LNCAP (cell line): ENCODE data around the gene FBLN2.

Source experiments
- CTCF ChIP-seq: fragments of 450-650 bp; IDR thresholded peaks from 2 replicates; pipeline ENCODE4 v1.5.1; 2017; ENCODE audit warnings: mild to moderate bottlenecking

The FBLN2 gene

GRCh38 chr3:13644341-13645117 is 95.6 kb downstream of the FBLN2 start:
- TF ChIP-seq CTCF, result no peak

DNA sequence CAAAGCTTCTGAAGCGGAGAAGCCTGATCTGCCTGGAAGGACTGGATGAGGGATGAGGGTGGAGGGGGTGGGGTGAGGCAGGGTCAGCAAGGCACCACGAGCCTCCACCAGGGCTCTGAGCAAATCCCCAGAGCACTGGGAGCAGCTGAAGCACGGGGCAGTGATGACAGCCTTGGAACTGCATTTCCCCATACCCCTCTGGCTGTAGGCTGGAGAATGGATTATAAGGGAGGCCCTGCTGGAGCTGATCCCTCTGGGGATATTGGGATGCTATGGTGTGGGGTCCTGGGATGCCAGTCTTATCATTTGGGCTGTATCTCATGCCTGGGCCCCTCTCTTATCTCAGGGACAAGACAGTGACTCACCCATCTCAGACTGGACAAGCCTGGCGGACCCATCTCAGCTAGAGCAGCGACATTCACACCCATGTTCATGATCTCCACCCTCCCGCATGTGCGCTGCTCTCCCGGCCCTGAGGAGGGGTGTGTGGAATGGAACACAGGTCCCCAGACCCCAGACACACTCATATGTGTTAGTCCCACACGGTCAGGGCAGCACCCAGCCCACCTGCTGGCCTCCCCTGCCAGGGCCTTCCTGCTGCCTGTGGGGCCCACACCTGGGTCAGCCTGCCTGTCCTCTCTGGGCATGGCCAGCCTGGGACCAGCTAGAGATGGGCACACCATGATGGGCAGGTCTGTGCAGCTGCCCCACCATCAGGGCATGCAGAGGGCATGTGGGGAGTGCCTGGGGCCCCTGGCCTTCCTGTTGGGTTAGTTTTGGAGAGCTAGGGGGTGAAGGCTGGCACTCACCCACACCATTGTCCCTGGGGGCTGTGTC is 97.1 kb downstream of the FBLN2 start:
- TF ChIP-seq CTCF, result no peak

GRCh38 chr3:13647298-13648059 is 98.6 kb downstream of the FBLN2 start:
- no peak for TF ChIP-seq CTCF

DNA sequence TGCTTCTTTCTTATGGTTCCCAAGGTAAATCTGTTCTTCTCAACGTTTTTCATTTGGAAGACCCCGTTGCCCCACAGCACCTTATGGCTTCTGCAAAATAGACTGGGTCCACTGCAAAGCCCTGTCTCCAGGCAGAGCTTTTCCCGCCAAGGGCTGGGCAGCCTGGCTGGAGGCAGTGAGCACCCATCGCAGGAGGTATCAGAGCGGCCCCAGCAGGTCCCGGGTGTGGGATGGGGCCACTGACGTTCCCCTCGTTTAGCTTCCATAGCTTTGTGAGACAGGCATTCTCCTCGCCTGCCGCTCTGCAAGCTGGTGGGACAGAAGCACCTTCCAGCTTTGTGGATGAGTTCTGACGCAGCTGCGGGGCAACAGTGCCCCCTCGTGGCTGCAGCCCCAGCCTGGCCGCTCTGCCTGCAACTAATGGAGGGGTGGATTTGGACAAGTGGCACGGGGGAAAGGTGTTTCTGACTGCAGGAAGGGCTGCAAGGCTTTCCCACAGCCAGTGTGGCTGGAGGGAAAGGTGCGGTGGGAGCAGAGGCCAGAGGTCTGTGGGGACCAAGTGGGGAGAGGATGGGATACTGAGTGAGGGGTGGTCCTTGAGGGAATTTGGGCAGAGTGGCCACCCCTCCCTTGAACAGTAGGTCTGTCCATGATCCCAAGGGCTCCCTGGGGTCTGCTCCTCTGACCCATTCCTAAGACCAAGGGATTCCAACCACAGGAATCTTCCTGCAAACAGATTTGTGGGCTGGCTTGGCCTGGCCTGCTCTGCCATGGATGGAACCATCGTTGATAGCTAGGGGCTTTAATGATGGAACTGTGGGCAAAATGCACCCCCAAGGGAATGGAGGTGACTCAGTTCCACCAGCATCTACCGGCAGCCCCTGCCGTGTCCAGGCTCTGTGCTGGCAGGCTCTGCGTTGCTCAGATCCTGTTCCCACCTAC is 99.4 kb downstream of the FBLN2 start:
- TF ChIP-seq CTCF, result peak; percentile 98

DNA sequence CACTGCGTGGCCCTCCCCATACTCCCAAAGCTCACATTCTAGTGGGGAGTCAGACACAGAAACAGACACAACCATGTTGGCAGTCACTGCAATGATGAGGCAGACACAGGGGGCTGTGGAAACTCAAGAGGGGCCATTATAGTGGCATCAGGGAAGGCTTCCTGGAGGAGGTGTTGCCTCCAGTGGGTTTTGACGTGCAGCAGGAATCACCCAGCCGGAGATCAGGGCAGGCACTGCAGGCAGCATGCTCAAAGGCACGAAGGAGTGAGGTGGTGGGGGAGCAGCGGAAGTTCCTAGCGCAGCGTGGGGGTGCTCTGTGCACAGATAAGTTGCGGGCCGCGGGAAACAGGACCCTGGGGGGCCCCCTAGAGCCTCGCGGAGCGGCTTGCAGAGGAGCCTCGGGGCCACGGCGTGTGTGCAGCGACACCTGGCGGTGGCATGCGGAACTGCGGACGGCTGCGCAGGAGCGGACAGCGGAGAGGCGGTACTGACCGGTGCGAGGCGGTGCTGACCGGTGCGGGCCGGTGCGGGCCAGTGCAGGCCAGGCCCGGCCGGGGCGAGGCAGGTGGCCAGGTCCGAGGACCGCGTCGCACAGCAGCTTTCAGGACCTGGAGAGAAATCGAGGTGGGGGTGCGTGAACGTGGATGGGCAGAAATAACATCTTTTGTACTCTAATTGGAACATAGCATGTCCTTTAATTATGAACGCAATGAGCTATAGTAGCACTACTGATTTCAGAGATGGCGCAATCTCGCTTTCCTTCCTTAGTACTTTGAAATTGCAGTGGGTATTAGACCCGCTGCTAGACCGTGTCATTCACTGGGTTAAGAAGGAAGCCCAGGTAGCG is 101.5 kb downstream of the FBLN2 start:
- TF ChIP-seq CTCF, result peak; percentile 100

- TF ChIP-seq CTCF, result no peak
Observed at GRCh38 chr3:13651057-13651400, 102.1 kb downstream of the FBLN2 start.
